WTC11 (cell line): ENCODE results near the gene TMEM266. TPM values are rescaled to one million over a fixed set of nuclear protein-coding genes. Genes with fewer than 3 reads are reported as not detected.

ENCODE experiments used
- ATAC-seq: fragments of 200-7000 bp; cut with Tn5 transposase; 2 replicates; pipeline ENCODE4 v1.10.0; 2021; ENCODE audit warnings: mild to moderate bottlenecking, moderate library complexity
- CTCF ChIA-PET: fragments of 300-600 bp; sonication (Branson Sonifier 250); formaldehyde crosslinking; loops from one replicate; lab custom pipeline; 2021; ENCODE audit warnings: antibody characterized with exemption; lab: Charles Lee
- POLR2A ChIA-PET: fragments of 350-600 bp; sonication (Branson Sonifier 250); formaldehyde crosslinking; loops from one replicate; lab custom pipeline; 2021; ENCODE audit warnings: antibody characterized with exemption; lab: Charles Lee
- DNase-seq: peaks from one replicate; pipeline ENCODE4 v3.0.0; 2021; ENCODE audit warnings: low spot score
- H3K27ac Mint-ChIP-seq: 2 replicates; pipeline ENCODE4 v1.8.0; 2021; ENCODE audit warnings: mixed read lengths
- H3K27me3 Mint-ChIP-seq: 2 replicates; pipeline ENCODE4 v1.8.0; 2021; ENCODE audit warnings: low read depth, mild to moderate bottlenecking, moderate library complexity, mixed read lengths
- H3K36me3 Mint-ChIP-seq: 2 replicates; pipeline ENCODE4 v1.8.0; 2021; ENCODE audit warnings: mixed read lengths
- H3K4me1 Mint-ChIP-seq: 2 replicates; pipeline ENCODE4 v1.8.0; 2022; ENCODE audit warnings: mixed read lengths
- H3K4me3 Mint-ChIP-seq: 2 replicates; pipeline ENCODE4 v1.8.0; 2021; ENCODE audit warnings: mild to moderate bottlenecking, moderate library complexity, mixed read lengths
- H3K9me3 Mint-ChIP-seq: 2 replicates; pipeline ENCODE4 v1.8.0; 2021; ENCODE audit warnings: mixed read lengths
- CREM ChIP-seq: sonication (generic); formaldehyde crosslinking; IDR thresholded peaks from 2 replicates; pipeline ENCODE4 v1.8.1; 2022; ENCODE audit warnings: mild to moderate bottlenecking, missing genetic modification reagents, moderate library complexity
- JAZF1 ChIP-seq: fragments of 250-450 bp; sonication (Bioruptor Pico); IDR thresholded peaks from 2 replicates; pipeline ENCODE4 v1.9.0; 2021; ENCODE audit warnings: moderate library complexity, mild to moderate bottlenecking, inconsistent platforms
- KAT7 ChIP-seq: sonication (generic); formaldehyde crosslinking; IDR thresholded peaks from 2 replicates; pipeline ENCODE4 v1.8.1; 2023; ENCODE audit warnings: missing genetic modification reagents, mild to moderate bottlenecking, borderline replicate concordance
- MXD4 ChIP-seq: fragments of 250-450 bp; sonication (Bioruptor Pico); IDR thresholded peaks from 2 replicates; pipeline ENCODE4 v1.8.0; 2021; ENCODE audit warnings: mild to moderate bottlenecking, moderate library complexity, borderline replicate concordance
- NFATC4 ChIP-seq: fragments of 250-450 bp; sonication (Bioruptor Pico); IDR thresholded peaks from 2 replicates; pipeline ENCODE4 v1.9.0; 2021; ENCODE audit warnings: mild to moderate bottlenecking
- NFE2L1 ChIP-seq: sonication (generic); formaldehyde crosslinking; IDR thresholded peaks from 2 replicates; pipeline ENCODE4 v1.8.1; 2023; ENCODE audit warnings: missing genetic modification reagents
- RELA ChIP-seq: sonication (generic); formaldehyde crosslinking; IDR thresholded peaks from 2 replicates; pipeline ENCODE4 v1.8.1; 2022; ENCODE audit warnings: missing genetic modification reagents, mild to moderate bottlenecking, borderline replicate concordance
- SP1 ChIP-seq: sonication (generic); formaldehyde crosslinking; conservative IDR thresholded peaks from 2 replicates; pipeline ENCODE4 v1.8.1; 2022; ENCODE audit warnings: missing genetic modification reagents
- TP53 ChIP-seq: sonication (generic); formaldehyde crosslinking; IDR thresholded peaks from 2 replicates; pipeline ENCODE4 v1.8.1; 2023; ENCODE audit warnings: mild to moderate bottlenecking, missing genetic modification reagents
- ZNF396 ChIP-seq: fragments of 250-450 bp; sonication (Bioruptor Pico); IDR thresholded peaks from 2 replicates; pipeline ENCODE4 v1.8.0; 2021; ENCODE audit warnings: mild to moderate bottlenecking, moderate library complexity, borderline replicate concordance
- ZNF416 ChIP-seq: fragments of 250-450 bp; sonication (Bioruptor Pico); IDR thresholded peaks from 2 replicates; pipeline ENCODE4 v1.9.0; 2021; ENCODE audit warnings: mild to moderate bottlenecking, inconsistent platforms
- ZNF423 ChIP-seq: fragments of 250-450 bp; sonication (Bioruptor Pico); IDR thresholded peaks from 2 replicates; pipeline ENCODE4 v2.1.2; 2022; ENCODE audit warnings: mild to moderate bottlenecking, moderate library complexity
- ZNF671 ChIP-seq: fragments of 250-450 bp; sonication (Bioruptor Pico); IDR thresholded peaks from 2 replicates; pipeline ENCODE4 v1.8.0; 2021; ENCODE audit warnings: mild to moderate bottlenecking
- total RNA-seq: library from RNA; stranded (reverse); gene quantifications from 3 replicates; pipeline ENCODE4 v1.2.3, GENCODE V29; 2021
- TF ChIP-seq, protein P1 (sequence below): sonication (generic); formaldehyde crosslinking; IDR thresholded peaks from 2 replicates; pipeline ENCODE4 v1.8.0; 2022; ENCODE audit warnings: mild to moderate bottlenecking, missing genetic modification reagents
- TF ChIP-seq, protein P2 (sequence below): sonication (generic); formaldehyde crosslinking; IDR thresholded peaks from 2 replicates; pipeline ENCODE4 v1.8.0; 2022; ENCODE audit warnings: mild to moderate bottlenecking, missing genetic modification reagents
- TF ChIP-seq, protein P3 (sequence below): sonication (generic); formaldehyde crosslinking; conservative IDR thresholded peaks from 2 replicates; pipeline ENCODE4 v1.8.1; 2022; ENCODE audit warnings: mild to moderate bottlenecking, missing genetic modification reagents
- TF ChIP-seq, protein P4 (sequence below): sonication (generic); formaldehyde crosslinking; IDR thresholded peaks from 2 replicates; pipeline ENCODE4 v1.8.0; 2022; ENCODE audit warnings: missing genetic modification reagents
- TF ChIP-seq, protein P5 (sequence below): sonication (generic); formaldehyde crosslinking; IDR thresholded peaks from 2 replicates; pipeline ENCODE4 v1.8.0; 2022; ENCODE audit warnings: mild to moderate bottlenecking, missing genetic modification reagents

The TMEM266 gene
- total RNA-seq, 1 experiment from 2014 or later, result 8.6 TPM

DNA sequence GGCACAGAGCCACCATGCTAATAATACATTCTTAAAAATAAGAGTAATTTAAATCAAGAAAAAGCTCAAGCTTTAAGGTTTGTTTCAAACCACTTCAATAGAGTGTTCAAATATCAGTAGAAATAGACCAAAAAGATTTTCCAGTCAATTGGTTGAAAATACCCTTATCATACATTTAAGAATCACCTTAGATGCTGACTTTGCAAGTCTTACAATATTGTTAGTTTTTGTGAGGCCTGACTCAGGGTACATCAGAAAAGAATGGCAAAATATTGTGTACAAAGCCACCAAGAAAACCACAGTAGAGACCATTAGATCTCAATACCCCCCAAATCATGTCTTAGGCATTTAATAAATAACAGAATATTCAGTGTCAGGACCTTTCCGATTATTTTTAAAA is 27.7 kb upstream of the TMEM266 start:
- peaks cover 15% of the 10 kb centered on the region for H3K4me1 Mint-ChIP-seq
- ChIA-PET POLR2A (no interaction called here), CTCF (interaction anchor here (2.2 kb wide), 1 partner anchor 104 kb away, joined by 5 read pairs; no protein-coding TSS in a partner anchor)
- DNase-seq, result no peak
- no peaks in the 10 kb centered on the region for H3K27me3 Mint-ChIP-seq
- H3K27ac Mint-ChIP-seq, result no peak overlapping the region
- no peak overlapping the region for H3K4me3 Mint-ChIP-seq
- no peaks in the 10 kb centered on the region for H3K36me3 Mint-ChIP-seq
- no peak for ATAC-seq
- no peak for TF ChIP-seq NFATC4 (CRISPR knock-in tag)
- TF ChIP-seq ZNF396 (CRISPR knock-in tag), result no peak
- H3K9me3 Mint-ChIP-seq, result peaks cover 10% of the 10 kb centered on the region; the same call in 1 of the 2 replicates

DNA sequence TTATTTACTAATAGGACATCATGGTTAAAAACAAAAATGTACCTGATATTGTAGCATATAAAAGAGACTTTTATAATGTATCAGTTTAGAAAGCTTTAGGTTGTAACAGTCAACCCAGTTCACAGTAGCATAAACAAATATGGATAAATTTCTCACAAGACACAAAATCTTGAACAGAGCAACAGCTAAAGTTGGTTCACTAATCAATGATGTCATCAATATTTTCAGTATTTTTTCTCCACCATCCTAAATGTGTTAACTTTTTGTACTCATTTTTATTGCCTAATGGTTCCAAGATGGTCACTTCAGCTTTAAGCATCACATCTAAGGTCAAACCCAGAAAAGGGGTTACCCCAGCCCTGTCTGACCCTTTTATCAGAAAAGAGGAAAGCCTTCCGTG is 26.3 kb upstream of the TMEM266 start:
- Mint-ChIP-seq H3K27ac (no peak overlapping the region), H3K4me1 (peaks cover 15% of the 10 kb centered on the region), H3K9me3 (peaks cover 5% of the 10 kb centered on the region; the same call in 1 of the 2 replicates), H3K27me3 (no peaks in the 10 kb centered on the region), H3K4me3 (no peak overlapping the region), H3K36me3 (no peaks in the 10 kb centered on the region)
- ChIA-PET CTCF (interaction anchor here (1.6 to 2.2 kb wide), 2 partner anchors 105 to 106 kb away, joined by 5 to 6 read pairs; no protein-coding TSS in a partner anchor), POLR2A (no interaction called here)
- ATAC-seq, result no peak
- TF ChIP-seq KAT7 (CRISPR knock-in tag) (no peak), ZNF416 (CRISPR knock-in tag) (no peak), CREM (no peak), NFE2L1 (CRISPR knock-in tag) (no peak), SP1 (CRISPR knock-in tag) (no peak), MXD4 (no peak), ZNF423 (CRISPR knock-in tag) (no peak)
- TF ChIP-seq, protein P1, sequence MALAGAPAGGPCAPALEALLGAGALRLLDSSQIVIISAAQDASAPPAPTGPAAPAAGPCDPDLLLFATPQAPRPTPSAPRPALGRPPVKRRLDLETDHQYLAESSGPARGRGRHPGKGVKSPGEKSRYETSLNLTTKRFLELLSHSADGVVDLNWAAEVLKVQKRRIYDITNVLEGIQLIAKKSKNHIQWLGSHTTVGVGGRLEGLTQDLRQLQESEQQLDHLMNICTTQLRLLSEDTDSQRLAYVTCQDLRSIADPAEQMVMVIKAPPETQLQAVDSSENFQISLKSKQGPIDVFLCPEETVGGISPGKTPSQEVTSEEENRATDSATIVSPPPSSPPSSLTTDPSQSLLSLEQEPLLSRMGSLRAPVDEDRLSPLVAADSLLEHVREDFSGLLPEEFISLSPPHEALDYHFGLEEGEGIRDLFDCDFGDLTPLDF (CRISPR knock-in tag), result no peak
- TF ChIP-seq, protein P2, sequence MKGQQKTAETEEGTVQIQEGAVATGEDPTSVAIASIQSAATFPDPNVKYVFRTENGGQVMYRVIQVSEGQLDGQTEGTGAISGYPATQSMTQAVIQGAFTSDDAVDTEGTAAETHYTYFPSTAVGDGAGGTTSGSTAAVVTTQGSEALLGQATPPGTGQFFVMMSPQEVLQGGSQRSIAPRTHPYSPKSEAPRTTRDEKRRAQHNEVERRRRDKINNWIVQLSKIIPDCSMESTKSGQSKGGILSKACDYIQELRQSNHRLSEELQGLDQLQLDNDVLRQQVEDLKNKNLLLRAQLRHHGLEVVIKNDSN (CRISPR knock-in tag), result no peak
- TF ChIP-seq, protein P3, sequence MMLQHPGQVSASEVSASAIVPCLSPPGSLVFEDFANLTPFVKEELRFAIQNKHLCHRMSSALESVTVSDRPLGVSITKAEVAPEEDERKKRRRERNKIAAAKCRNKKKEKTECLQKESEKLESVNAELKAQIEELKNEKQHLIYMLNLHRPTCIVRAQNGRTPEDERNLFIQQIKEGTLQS, result no peak
- DNase-seq, result no peak

DNA sequence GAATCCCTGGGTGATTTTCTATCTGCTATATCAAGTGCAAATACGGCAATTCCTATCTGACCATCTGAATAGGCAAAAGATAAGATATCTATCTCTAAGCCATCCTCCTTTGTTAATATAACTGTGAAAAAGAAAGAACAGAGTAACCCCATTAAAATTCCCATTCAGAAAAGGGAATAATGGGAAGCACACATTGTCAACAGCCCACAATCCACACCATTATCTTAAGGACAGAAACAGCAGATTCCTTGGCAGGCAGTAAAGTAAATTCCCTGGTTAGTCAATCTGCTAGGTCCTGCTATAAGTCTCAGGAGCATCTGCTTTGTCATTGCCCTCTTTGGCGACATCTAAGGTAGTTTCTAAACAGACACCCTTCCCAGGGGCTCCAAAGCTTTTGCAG is 25.7 kb upstream of the TMEM266 start:
- no peak for DNase-seq
- no peak for TF ChIP-seq ZNF671
- TF ChIP-seq, protein P4, sequence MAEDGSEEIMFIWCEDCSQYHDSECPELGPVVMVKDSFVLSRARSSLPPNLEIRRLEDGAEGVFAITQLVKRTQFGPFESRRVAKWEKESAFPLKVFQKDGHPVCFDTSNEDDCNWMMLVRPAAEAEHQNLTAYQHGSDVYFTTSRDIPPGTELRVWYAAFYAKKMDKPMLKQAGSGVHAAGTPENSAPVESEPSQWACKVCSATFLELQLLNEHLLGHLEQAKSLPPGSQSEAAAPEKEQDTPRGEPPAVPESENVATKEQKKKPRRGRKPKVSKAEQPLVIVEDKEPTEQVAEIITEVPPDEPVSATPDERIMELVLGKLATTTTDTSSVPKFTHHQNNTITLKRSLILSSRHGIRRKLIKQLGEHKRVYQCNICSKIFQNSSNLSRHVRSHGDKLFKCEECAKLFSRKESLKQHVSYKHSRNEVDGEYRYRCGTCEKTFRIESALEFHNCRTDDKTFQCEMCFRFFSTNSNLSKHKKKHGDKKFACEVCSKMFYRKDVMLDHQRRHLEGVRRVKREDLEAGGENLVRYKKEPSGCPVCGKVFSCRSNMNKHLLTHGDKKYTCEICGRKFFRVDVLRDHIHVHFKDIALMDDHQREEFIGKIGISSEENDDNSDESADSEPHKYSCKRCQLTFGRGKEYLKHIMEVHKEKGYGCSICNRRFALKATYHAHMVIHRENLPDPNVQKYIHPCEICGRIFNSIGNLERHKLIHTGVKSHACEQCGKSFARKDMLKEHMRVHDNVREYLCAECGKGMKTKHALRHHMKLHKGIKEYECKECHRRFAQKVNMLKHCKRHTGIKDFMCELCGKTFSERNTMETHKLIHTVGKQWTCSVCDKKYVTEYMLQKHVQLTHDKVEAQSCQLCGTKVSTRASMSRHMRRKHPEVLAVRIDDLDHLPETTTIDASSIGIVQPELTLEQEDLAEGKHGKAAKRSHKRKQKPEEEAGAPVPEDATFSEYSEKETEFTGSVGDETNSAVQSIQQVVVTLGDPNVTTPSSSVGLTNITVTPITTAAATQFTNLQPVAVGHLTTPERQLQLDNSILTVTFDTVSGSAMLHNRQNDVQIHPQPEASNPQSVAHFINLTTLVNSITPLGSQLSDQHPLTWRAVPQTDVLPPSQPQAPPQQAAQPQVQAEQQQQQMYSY (CRISPR knock-in tag), result no peak
- no peak for TF ChIP-seq NFATC4 (CRISPR knock-in tag)
- no peak for TF ChIP-seq TP53 (CRISPR knock-in tag)
- TF ChIP-seq RELA (CRISPR knock-in tag), result no peak
- TF ChIP-seq, protein P2 (CRISPR knock-in tag), result no peak
- no peak for TF ChIP-seq JAZF1
- TF ChIP-seq, protein P5, sequence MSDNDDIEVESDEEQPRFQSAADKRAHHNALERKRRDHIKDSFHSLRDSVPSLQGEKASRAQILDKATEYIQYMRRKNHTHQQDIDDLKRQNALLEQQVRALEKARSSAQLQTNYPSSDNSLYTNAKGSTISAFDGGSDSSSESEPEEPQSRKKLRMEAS, result no peak
- H3K36me3 Mint-ChIP-seq, result no peaks in the 10 kb centered on the region
- H3K4me1 Mint-ChIP-seq, result peaks cover 15% of the 10 kb centered on the region
- H3K9me3 Mint-ChIP-seq, result peaks cover 5% of the 10 kb centered on the region; the same call in 1 of the 2 replicates
- CTCF ChIA-PET, result interaction anchor here (0.7 to 1.6 kb wide), 3 partner anchors 14 to 105 kb away, joined by 3 to 6 read pairs (median 6); no protein-coding TSS in a partner anchor
- no peak for ATAC-seq
- no peaks in the 10 kb centered on the region for H3K27me3 Mint-ChIP-seq
- POLR2A ChIA-PET, result no interaction called here
- H3K27ac Mint-ChIP-seq, result no peak overlapping the region
- H3K4me3 Mint-ChIP-seq, result no peak overlapping the region
